Thoracic aorta (tissue), 2 donors: ENCODE data around the gene USP47. TPM values are rescaled to one million over a fixed set of nuclear protein-coding genes. Genes with fewer than 3 reads are reported as not detected.
A peak's percentile ranks its signal among the peaks of the same experiment; 100 is the strongest.

Experiments used
- ATAC-seq: fragments of 150-250 bp; one replicate; pipeline ENCODE4 v1.8.0; 2017; ENCODE audit warnings: low read depth; ENCODE audit not compliant: insufficient number of reproducible peaks, low FRiP score
- DNase-seq: peaks from one replicate; pipeline ENCODE4 v3.0.0-alpha.2; 2020; ENCODE audit warnings: low spot score
- H3K27ac ChIP-seq, 2 donors: fragments of 200-600 bp; sonication (generic); 1 replicate in 1 of 2; 2 replicates in 1 of 2; pipeline ENCODE4 v1.5.1; 2016; ENCODE audit warnings: mild to moderate bottlenecking in 2 of 2, moderate library complexity in 2 of 2
- H3K27me3 ChIP-seq: fragments of 200-600 bp; sonication (generic); replicated peaks from 2 replicates; pipeline ENCODE4 v1.6.0; 2016; ENCODE audit warnings: mild to moderate bottlenecking; ENCODE audit not compliant: insufficient read depth
- H3K36me3 ChIP-seq: fragments of 200-600 bp; sonication (generic); one replicate; pipeline ENCODE4 v1.5.1; 2016
- H3K4me1 ChIP-seq, 2 donors: fragments of 200-600 bp; sonication (generic); 1 replicate in 1 of 2; 2 replicates in 1 of 2; pipeline versions ENCODE4 v1.5.1 to v1.6.0; 2016; ENCODE audit warnings: low read depth in 2 of 2, mild to moderate bottlenecking in 1 of 2; ENCODE audit not compliant: control insufficient read depth in 1 of 2
- H3K4me3 ChIP-seq: fragments of 200-600 bp; sonication (generic); 2 replicates; pipeline ENCODE4 v1.5.1; 2016; ENCODE audit warnings: mild to moderate bottlenecking
- H3K9me3 ChIP-seq: fragments of 200-600 bp; sonication (generic); 2 replicates; pipeline ENCODE4 v1.5.1; 2016
- CTCF ChIP-seq: fragments of 200-600 bp; sonication (generic); IDR thresholded peaks from one replicate; pipeline ENCODE4 v1.5.1; 2019; ENCODE audit warnings: antibody characterized with exemption
- total RNA-seq, 2 donors: library from RNA; depleted of rRNA; stranded (reverse); fragments of >200 nt; gene quantifications; one replicate each; pipeline versions ENCODE4 v1.1.0 to v1.2.3, GENCODE V29; 2016

USP47 gene
- total RNA-seq, 2 donors from 2014 or later: 55.0 to 86.4 TPM

- H3K9me3 ChIP-seq: no peaks in the 10 kb centered on the region
- peak overlapping the region; percentile 77 to 96 for H3K27ac ChIP-seq
- no peak overlapping the region for H3K4me3 ChIP-seq
- H3K36me3 ChIP-seq: no peaks in the 10 kb centered on the region
- no peak for TF ChIP-seq CTCF
- DNase-seq: no peak
- no peak for ATAC-seq
- peaks cover 74 to 99% of the 10 kb centered on the region in 2 donors for H3K4me1 ChIP-seq
- no peaks in the 10 kb centered on the region for H3K27me3 ChIP-seq
These were observed 136.4 kb downstream of the USP47 start for GRCh38 chr11:11978098-11978637.

- peaks cover 72 to 99% of the 10 kb centered on the region in 2 donors for H3K4me1 ChIP-seq
- DNase-seq: no peak
- H3K9me3 ChIP-seq: no peaks in the 10 kb centered on the region
- TF ChIP-seq CTCF: no peak
- no peak for ATAC-seq
- H3K36me3 ChIP-seq: no peaks in the 10 kb centered on the region
- peak overlapping the region; percentile 77 to 96 for H3K27ac ChIP-seq
- no peaks in the 10 kb centered on the region for H3K27me3 ChIP-seq
- no peak overlapping the region for H3K4me3 ChIP-seq
These were observed 137.2 kb downstream of the USP47 start for GRCh38 chr11:11978792-11979487.

GRCh38 chr11:11979488-11980117, 137.8 kb downstream of the USP47 start:
- ATAC-seq: no peak
- no peak for DNase-seq
- H3K4me1 ChIP-seq: peaks cover 66 to 98% of the 10 kb centered on the region in 2 donors

GRCh38 chr11:11980200-11980599, 138.4 kb downstream of the USP47 start:
- Histone ChIP-seq H3K27me3 (no peaks in the 10 kb centered on the region), H3K9me3 (no peaks in the 10 kb centered on the region), H3K4me3 (no peak overlapping the region), H3K36me3 (no peaks in the 10 kb centered on the region), H3K4me1 (peaks cover 60 to 97% of the 10 kb centered on the region in 2 donors), H3K27ac (peak overlapping the region; percentile 77 to 96)
- no peak for TF ChIP-seq CTCF
- DNase-seq: no peak
- no peak for ATAC-seq

More at GRCh38 chr11:11979488-11980117, 137.8 kb downstream of the USP47 start:
- Histone ChIP-seq H3K27ac (peak overlapping the region; percentile 77 to 96), H3K9me3 (no peaks in the 10 kb centered on the region), H3K27me3 (no peaks in the 10 kb centered on the region), H3K36me3 (no peaks in the 10 kb centered on the region), H3K4me3 (no peak overlapping the region)
- TF ChIP-seq CTCF: no peak

GRCh38 chr11:11980841-11981308, 139.1 kb downstream of the USP47 start:
- H3K4me1 ChIP-seq: peaks cover 56 to 97% of the 10 kb centered on the region in 2 donors
- H3K27me3 ChIP-seq: no peaks in the 10 kb centered on the region
- no peak overlapping the region for H3K4me3 ChIP-seq
- no peak for ATAC-seq
- no peak for DNase-seq
- TF ChIP-seq CTCF: no peak
- no peaks in the 10 kb centered on the region for H3K36me3 ChIP-seq
- H3K9me3 ChIP-seq: no peaks in the 10 kb centered on the region
- peak overlapping the region; percentile 77 to 96 for H3K27ac ChIP-seq
